ENCODE results near the gene PIGX. TPM values are rescaled to one million over a fixed set of nuclear protein-coding genes. Genes with fewer than 3 reads are reported as not detected.

PIGX gene
- total and polyA plus RNA-seq, 4 donors = 11.5 to 16.7 (median 14.4) TPM

GRCh38 chr3:196782511-196782910, 70.3 kb downstream of the PIGX start:
- Histone ChIP-seq H3K27me3 (ENCODE audit: control insufficient read depth in 1 of 2, insufficient read depth in 2 of 2, low read length in 1 of 2) (no peaks in the 10 kb centered on the region), H3K4me1 (ENCODE audit: control insufficient read depth in 1 of 2, insufficient read depth in 2 of 2, low read length in 2 of 2) (no peaks in the 10 kb centered on the region), H3K4me3 (ENCODE audit: low read length in 2 of 2) (no peak overlapping the region), H3K27ac (ENCODE audit: low read depth in 1 of 2, low read length in 2 of 2) (no peak overlapping the region), H3K36me3 (ENCODE audit: control insufficient read depth in 1 of 2, insufficient read depth in 2 of 2, low read length in 1 of 2) (peaks cover 0 to 4% of the 10 kb centered on the region in 2 donors), H3K9me3 (ENCODE audit: control insufficient read depth, low read length) (no peaks in the 10 kb centered on the region)
- intact Hi-C loops (cut with DNase I) = no loop called here
- 86% methylated on average over 4 of the region's 4 CpGs for WGBS, 2 donors
- ATAC-seq (ENCODE audit: low FRiP score) (no peak), DNase-seq (no peak)

Other genes with a start within 250 kb of the PIGX start
- 10 to 100 TPM; 30.2 to 34.9 TPM for gene RNF168, start 208.6 kb upstream of the PIGX start, total RNA-seq
- gene RNF168, start 208.6 kb upstream of the PIGX start, polyA plus RNA-seq = 1 to 10 TPM; 4.5 to 6.9 TPM
- gene SMCO1, start 197.0 kb upstream of the PIGX start, total RNA-seq = not detected
- gene SMCO1, start 197.0 kb upstream of the PIGX start, polyA plus RNA-seq = not detected
- gene WDR53, start 143.8 kb upstream of the PIGX start, total RNA-seq = 10 to 100 TPM; 11.0 to 11.4 TPM
- gene WDR53, start 143.8 kb upstream of the PIGX start, polyA plus RNA-seq = 1 to 10 TPM; 3.4 to 5.7 TPM
- 1 to 10 TPM; 6.1 to 7.9 TPM for gene FBXO45, start 143.7 kb upstream of the PIGX start, total RNA-seq
- gene FBXO45, start 143.7 kb upstream of the PIGX start, polyA plus RNA-seq = 1 to 10 TPM; 3.1 to 3.9 TPM
- gene NRROS, start 72.7 kb upstream of the PIGX start, total RNA-seq = 10 to 100 TPM in 1 of 2 donors, 1 to 10 TPM in 1; 7.6 to 17.3 TPM
- 1 to 10 TPM in 1 of 2 donors, under 1 TPM in 1; 0.43 to 2.0 TPM for gene NRROS, start 72.7 kb upstream of the PIGX start, polyA plus RNA-seq
- gene CEP19, start 127 bp upstream of the PIGX start, total RNA-seq = 1 to 10 TPM in 1 of 2 donors, under 1 TPM in 1; 0.84 to 1.4 TPM
- gene CEP19, start 127 bp upstream of the PIGX start, polyA plus RNA-seq = 1 to 10 TPM; 1.4 to 1.8 TPM
- 10 to 100 TPM; 56.0 to 59.5 TPM for gene PAK2, start 27.5 kb downstream of the PIGX start, total RNA-seq
- gene PAK2, start 27.5 kb downstream of the PIGX start, polyA plus RNA-seq = 10 to 100 TPM; 14.2 to 18.3 TPM
- 10 to 100 TPM; 40.3 to 42.8 TPM for gene SENP5, start 155.5 kb downstream of the PIGX start, total RNA-seq
- 10 to 100 TPM in 1 of 2 donors, 1 to 10 TPM in 1; 4.9 to 12.7 TPM for gene SENP5, start 155.5 kb downstream of the PIGX start, polyA plus RNA-seq
- gene NCBP2, start 230.2 kb downstream of the PIGX start, total RNA-seq = 10 to 100 TPM; 42.0 to 48.1 TPM
- 10 to 100 TPM; 40.3 to 59.6 TPM for gene NCBP2, start 230.2 kb downstream of the PIGX start, polyA plus RNA-seq

Measured in aorta (tissue), 5 donors.